Measurements from ENCODE around the gene RHOJ.
"Not testable (repeated sequence)": the region's sequence is repeated elsewhere in the genome, so short reads cannot be mapped to it uniquely, and the experiment has no call there.

The RHOJ gene

GRCh38 chr14:63268771-63269170 lies 64.5 kb downstream of the RHOJ start:
- DNase-seq (ENCODE audit: low read depth) = no peak

- DNase-seq (ENCODE audit: low read depth) = no peak
Observed at GRCh38 chr14:63269561-63270225, 65.5 kb downstream of the RHOJ start.

DNA sequence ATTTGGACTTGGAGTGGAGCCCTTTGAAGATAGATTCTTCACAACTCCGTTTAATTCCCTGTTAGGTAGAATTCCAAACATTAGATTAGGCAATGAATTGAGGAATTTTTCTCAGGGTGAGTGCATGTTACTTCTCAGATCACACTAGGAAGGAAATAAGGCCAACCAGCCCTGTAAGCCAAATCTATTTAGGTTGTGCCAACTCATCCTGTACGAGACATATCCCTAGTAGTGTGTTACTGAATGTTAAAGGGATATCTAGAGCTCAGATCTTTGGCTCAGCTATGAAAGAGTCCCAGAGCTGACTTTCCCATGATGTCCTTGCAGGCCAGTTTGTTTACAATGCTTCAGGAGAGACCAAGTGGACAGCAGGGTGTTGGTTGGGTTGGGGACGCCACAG lies 68.9 kb downstream of the RHOJ start:
- no peak for DNase-seq (ENCODE audit: low read depth)

GRCh38 chr14:63273717-63274655 lies 69.7 kb downstream of the RHOJ start:
- DNase-seq (ENCODE audit: low read depth) = no peak

DNA sequence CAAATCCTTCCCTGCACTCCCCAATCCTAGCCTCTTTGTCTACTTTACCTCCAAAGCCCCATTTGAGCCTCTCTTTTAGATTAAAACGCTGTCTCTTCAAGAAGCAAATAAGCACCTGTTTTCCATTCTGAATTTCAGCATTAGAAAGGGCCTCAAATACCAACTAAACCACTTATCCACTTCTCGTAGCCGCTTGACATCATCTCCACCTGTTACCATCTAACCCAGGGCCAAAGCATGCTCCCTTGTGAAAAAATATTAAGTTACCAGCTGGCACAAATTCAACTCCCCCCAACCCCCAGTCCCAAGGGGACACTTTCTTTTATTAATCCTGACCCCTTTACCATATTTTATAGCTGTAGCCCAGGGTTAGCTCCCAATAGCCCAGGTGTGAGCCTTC lies 71.4 kb downstream of the RHOJ start:
- DNase-seq (ENCODE audit: low read depth) = no peak

GRCh38 chr14:63276016-63276415 lies 71.8 kb downstream of the RHOJ start:
- no peak for DNase-seq (ENCODE audit: low read depth)

DNA sequence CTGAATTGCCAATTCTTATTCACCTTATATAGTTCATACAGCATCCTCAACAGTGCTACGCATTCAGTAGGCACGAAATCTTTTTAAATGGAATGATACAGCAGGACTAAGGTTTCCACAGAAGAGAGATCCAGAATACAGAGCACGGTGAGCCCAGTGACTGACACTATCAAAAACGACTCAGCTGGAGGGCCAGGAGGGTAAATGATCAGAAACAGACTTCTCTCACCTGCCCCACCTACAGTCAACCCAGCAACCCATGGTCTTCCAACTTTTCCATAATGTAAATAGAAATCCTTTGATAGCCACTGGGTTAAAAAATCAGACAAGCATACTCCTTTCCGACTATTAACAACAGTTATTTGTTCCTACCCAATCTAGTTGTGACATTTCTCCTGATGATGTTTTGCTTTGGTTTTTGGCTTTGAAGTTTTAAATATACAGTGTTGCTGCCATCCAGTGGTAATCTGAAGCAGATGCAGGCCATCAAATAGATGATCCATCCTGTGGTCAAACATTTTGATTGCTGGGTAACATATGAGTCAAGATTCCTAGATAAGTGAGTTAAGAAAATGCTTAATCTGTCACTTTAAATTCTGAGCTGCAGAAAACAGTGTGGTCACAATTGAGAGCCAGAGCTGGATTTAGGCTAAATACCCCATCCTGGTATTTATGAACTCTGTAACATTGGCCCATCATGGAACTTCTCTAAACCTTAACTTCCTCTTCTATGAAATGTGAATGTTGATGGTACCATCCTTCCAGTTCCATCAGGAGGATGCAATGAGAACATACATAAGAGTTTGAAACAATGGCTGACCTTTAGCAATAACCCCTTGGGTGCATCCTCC lies 72.5 kb downstream of the RHOJ start:
- DNase-seq (ENCODE audit: low read depth) = no peak

DNA sequence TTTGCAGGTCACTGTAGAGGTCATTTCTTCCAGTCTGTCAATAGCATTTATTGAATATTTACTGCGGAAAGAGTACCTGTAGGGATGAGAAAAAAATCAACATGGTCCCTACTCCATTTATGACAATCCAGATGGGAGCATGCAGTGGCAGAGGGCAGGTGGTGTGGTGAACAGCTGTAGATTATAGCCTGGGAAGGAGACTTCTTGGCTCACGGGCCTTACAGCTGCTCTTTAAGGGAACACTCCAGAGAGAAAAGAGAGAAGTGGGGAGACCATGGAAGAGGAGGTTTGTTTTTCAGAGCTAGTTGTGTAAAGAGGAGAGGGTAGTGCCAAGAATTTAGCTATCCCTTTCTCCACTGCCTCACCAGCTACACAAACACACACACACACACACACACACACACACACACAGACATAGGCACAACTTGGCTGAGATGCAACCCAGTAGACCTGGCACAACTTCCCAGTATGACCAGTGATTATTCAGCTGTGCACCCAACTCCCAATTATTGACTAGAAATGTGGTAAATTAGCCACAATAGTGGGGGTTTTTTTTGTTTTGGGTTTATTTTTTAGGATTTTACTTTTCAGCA lies 73.4 kb downstream of the RHOJ start:
- no peak for DNase-seq (ENCODE audit: low read depth)

DNA sequence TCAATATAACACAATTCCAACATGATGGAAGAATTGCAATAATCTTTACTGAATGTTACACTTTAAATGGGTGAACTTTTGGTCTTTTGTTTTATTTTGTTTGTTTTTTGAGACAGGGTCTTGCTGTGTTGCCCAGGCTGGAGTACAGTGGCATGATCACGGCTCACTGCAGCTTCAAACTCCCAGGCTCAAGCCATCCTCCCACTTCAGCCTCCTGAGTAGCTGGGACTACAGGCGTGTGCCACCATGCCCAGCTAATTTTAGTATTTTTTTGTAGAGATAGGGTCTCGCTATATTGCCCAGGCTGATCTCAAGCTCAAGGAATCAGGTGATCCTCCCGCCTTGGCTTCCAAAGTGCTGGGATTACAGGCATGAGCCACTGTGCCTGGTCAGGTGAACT lies 75.7 kb downstream of the RHOJ start:
- not testable (repeated sequence) for DNase-seq (ENCODE audit: low read depth)

DNA sequence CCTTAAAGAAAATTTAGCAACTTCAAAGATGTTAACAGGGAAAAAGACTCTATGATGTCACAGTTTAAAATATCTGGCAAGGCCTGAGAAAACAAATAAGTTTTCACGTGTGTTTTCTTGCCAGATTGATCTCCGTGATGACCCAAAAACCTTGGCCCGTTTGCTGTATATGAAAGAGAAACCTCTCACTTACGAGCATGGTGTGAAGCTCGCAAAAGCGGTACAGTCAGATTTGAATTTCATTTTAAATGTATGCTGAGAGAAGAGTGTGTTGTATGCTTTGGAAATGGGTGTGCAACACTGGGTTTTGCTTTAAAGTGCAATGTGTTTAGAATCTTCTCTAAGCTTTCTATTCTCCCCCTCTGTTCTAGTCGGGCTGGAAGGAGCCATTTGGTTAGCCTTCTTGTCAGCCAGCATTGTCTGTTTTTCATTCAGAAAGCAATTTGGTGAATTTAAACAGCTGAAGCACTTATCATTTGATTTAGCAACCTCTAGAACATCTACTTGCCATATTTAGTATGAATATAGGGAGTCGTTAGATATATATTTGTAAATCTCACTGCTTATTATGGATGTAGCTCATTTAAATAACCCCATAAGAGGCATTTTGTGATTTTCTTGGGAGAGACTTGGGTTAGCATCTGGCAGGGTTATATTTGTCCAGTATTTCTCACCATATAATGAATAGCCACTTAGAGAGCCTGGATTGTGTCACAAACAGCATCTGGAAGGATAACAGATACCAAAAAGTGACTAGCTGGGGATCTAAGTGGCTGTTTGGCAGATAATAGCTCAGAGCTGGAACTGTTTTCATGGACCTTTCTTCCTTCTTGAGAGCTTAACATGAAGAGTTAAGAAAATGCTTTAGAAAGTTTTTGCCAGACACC lies 79.0 kb downstream of the RHOJ start:
- DNase-seq (ENCODE audit: low read depth) = no peak

GRCh38 chr14:63283884-63284248 lies 79.6 kb downstream of the RHOJ start:
- no peak for DNase-seq (ENCODE audit: low read depth)

- DNase-seq (ENCODE audit: low read depth) = no peak
Observed at GRCh38 chr14:63286071-63286470, 81.8 kb downstream of the RHOJ start.

GRCh38 chr14:63287666-63288483 lies 83.6 kb downstream of the RHOJ start:
- no peak for DNase-seq (ENCODE audit: low read depth)

GRCh38 chr14:63288853-63289252 lies 84.6 kb downstream of the RHOJ start:
- no peak for DNase-seq (ENCODE audit: low read depth)

GRCh38 chr14:63290741-63291430 lies 86.6 kb downstream of the RHOJ start:
- DNase-seq (ENCODE audit: low read depth) = no peak

GRCh38 chr14:63292805-63293204 lies 88.6 kb downstream of the RHOJ start:
- no peak for DNase-seq (ENCODE audit: low read depth)

DNA sequence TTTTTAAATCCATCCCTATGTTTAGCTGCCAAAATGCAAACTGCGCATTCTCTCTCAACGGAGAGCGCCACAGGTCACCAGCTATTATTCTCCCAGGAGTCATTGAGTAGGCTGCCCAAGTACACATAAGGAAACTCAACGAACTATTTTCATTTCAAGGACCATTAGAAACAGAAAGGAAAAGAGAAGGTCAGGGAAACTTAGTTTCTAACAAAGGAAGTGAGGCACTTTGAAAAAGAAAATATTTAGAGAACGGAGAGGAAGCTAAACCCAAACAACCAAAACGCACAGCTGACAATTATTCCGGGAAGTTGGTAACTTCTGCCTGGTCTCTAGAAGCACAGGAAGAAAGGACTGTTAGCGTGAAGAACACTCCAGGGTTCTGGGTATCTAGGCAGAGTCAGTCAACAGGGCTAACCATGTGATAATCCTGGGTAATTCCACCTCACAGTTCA lies 91.0 kb downstream of the RHOJ start:
- no peak for DNase-seq (ENCODE audit: low read depth)

GRCh38 chr14:63296060-63296563 lies 91.9 kb downstream of the RHOJ start:
- DNase-seq (ENCODE audit: low read depth) = no peak

DNA sequence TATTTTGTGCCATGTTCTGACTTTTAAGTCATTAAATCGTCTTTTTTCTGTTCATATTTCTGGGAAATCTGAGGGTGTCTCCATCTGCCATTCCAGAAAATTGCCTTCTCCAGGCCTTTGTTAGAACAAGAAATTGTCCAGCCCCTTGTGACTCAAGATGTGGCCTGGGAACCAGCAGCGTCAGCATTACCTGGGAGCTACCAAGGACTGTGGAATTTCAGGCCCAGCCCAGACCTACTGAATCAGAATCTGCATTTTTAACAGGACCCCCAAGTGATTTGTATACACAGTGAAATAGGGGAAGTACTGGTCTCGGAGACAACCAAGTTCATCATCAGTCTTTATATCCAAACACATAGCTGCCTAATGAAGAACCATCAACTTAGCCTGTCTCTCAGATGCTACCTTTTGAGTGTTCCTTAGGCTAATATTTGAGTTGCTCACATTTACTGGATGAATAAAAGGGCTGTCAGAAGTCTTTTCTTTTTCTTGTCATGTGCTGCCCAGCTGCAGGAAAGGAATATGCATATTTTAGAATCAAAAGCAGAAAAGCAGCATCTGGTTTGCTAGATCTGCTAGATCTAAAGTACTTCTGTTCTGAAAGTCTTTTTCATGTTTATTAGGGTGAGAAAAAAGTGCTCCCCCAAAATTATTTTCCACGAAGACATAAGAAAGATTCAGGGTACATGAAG lies 93.3 kb downstream of the RHOJ start:
- DNase-seq (ENCODE audit: low read depth) = no peak
